Esophagus (tissue), 2 donors: ENCODE measurements around the gene FERMT2. TPM values are rescaled to one million over a fixed set of nuclear protein-coding genes. Genes with fewer than 3 reads are reported as not detected.

Experiments
- H3K27ac ChIP-seq, 2 donors: one replicate each; pipeline ENCODE4 v1.5.1; 2013; ENCODE audit warnings: low read depth in 2 of 2, mild to moderate bottlenecking in 2 of 2, inconsistent platforms in 1 of 2, low read length in 1 of 2, moderate library complexity in 1 of 2
- H3K27me3 ChIP-seq, 2 donors: one replicate each; pipeline ENCODE4 v1.6.1; 2013; ENCODE audit warnings: low read length in 2 of 2, control low read depth in 1 of 2, mild to moderate bottlenecking in 1 of 2; ENCODE audit not compliant: insufficient read depth in 2 of 2, control insufficient read depth in 1 of 2
- H3K36me3 ChIP-seq, 2 donors: one replicate each; pipeline ENCODE4 v1.6.1; 2013; ENCODE audit warnings: low read length in 1 of 2; ENCODE audit not compliant: control insufficient read depth in 2 of 2, insufficient read depth in 2 of 2
- H3K4me1 ChIP-seq, 2 donors: one replicate each; pipeline ENCODE4 v1.6.1; 2013; ENCODE audit warnings: low read length in 1 of 2; ENCODE audit not compliant: control insufficient read depth in 2 of 2, insufficient read depth in 2 of 2
- H3K4me3 ChIP-seq, 2 donors: one replicate each; pipeline ENCODE4 v1.5.1; 2013; ENCODE audit warnings: low read length in 2 of 2, mild to moderate bottlenecking in 2 of 2, low read depth in 1 of 2, moderate library complexity in 1 of 2
- H3K9me3 ChIP-seq, 2 donors: one replicate each; pipeline ENCODE4 v1.6.1; 2013; ENCODE audit warnings: mild to moderate bottlenecking in 2 of 2, low read depth in 1 of 2, low read length in 1 of 2, moderate library complexity in 1 of 2; ENCODE audit not compliant: control insufficient read depth in 2 of 2, insufficient read depth in 1 of 2
- WGBS, 2 donors: extraction: QIAGEN DNeasy Blood & Tissue Kit; methylation state at CpG; one replicate each; pipeline ENCODE4 v1.1.7; 2013; 5-methylcytosine and 5-hydroxymethylcytosine counted together
- polyA plus RNA-seq, 2 donors: library from polyadenylated mRNA; stranded (reverse); fragments of 200-250 nt; gene quantifications; one replicate each; pipeline ENCODE4 v1.2.3, GENCODE V29; 2013
- donor health status: healthy with polysubstance abuse.
- donor health status: Bipolar disorder and iron deficiency.

Gene FERMT2
- polyA plus RNA-seq, 2 donors = 6.5 to 21.5 TPM

DNA sequence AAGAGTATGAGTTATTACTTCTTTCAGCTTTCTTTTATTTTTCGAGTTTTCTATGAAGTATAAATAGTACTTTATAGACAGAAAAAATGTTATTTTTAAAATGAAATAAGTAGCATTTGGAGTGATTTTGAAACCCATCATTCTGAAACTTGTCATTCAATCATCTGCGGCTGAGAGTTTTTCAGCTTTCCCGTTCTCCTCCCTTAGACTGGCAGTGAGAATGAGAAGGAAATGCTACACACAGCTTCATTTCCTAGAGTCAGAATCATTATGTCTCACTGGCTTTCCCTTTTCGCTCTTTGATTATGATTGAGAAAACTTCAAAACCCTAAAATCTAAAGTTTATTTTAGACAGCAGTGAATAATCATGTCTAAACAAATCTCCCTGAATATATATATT is 125.8 kb downstream of the FERMT2 start:
- Histone ChIP-seq H3K9me3 (no peaks in the 10 kb centered on the region), H3K36me3 (no peaks in the 10 kb centered on the region), H3K27me3 (no peaks in the 10 kb centered on the region), H3K4me3 (no peak overlapping the region), H3K4me1 (no peaks in the 10 kb centered on the region), H3K27ac (no peak overlapping the region)
- WGBS, 2 donors = 61 to 63% methylated on average over 4 of the region's 4 CpGs

DNA sequence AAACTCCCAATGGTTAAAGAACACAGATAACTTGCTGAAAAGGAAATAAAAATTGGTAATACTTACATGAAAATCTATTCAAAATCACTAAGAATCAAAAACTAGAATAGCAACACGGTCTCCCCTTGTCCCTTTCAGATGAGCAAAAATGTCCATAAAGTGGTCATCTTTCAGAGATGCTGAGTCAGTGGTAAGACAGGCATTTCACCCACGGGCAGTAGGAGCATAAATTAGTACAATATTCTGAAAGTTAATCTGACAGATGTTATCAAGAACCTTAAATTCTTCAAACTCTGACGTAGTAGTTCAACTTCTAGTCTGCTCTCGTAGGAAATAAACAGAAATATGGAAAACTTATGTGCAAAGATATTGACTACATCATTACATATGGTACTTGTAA is 126.4 kb downstream of the FERMT2 start:
- H3K27ac ChIP-seq = no peak overlapping the region
- WGBS, 2 donors = 48 to 58% methylated on average over 4 of the region's 4 CpGs
- no peaks in the 10 kb centered on the region for H3K27me3 ChIP-seq
- no peaks in the 10 kb centered on the region for H3K9me3 ChIP-seq
- no peak overlapping the region for H3K4me3 ChIP-seq
- no peaks in the 10 kb centered on the region for H3K4me1 ChIP-seq
- no peaks in the 10 kb centered on the region for H3K36me3 ChIP-seq

DNA sequence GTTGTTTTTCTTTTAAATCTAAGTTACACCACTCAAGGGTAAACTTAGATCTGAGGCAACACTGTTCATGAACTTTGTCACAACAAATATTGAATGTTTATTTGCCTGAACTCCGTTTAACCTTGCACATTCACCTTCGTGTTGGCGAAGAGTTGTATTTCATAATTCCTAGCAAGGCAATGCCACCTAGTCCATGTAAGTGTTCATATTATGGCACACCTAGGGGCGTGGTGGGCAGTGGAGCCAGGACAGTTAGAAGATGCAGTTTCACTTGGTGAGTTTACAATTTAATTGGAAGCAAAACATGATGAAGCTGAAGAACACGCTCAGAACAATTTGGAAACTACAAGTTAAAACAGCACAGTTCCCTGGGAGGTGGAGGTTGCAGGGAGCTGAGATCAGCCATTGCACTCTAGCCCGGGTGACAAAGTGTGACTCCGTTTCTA is 129.0 kb downstream of the FERMT2 start:
- Histone ChIP-seq H3K27me3 (no peaks in the 10 kb centered on the region), H3K4me1 (no peaks in the 10 kb centered on the region), H3K4me3 (no peak overlapping the region), H3K27ac (no peak overlapping the region), H3K36me3 (no peaks in the 10 kb centered on the region), H3K9me3 (no peaks in the 10 kb centered on the region)
- 55 to 58% methylated on average over 7 of the region's 7 CpGs for WGBS, 2 donors

DNA sequence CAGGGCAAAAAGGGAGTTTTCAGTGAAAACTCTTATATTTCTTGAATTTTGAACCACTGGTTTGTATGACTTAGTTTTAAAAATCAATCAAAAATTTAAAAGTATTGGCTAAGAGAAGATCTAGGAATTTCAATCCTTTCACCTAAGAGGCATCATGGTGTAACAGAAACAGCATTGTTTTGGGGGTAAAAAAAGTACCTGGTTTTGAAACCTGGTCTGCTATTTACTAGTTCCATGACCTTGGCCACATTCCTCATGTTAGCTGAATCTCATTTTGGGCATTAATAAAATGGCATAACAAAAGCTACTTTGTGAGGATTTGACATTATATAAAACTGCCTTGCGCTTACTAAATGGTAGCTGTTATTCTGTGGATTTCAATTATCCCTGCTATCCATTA is 142.7 kb downstream of the FERMT2 start:
- 78 to 94% methylated on average over 1 of the region's 1 CpG for WGBS, 2 donors
- Histone ChIP-seq H3K27ac (no peak overlapping the region), H3K36me3 (no peaks in the 10 kb centered on the region), H3K9me3 (no peaks in the 10 kb centered on the region), H3K4me3 (no peak overlapping the region), H3K4me1 (no peaks in the 10 kb centered on the region), H3K27me3 (no peaks in the 10 kb centered on the region)

Other genes starting within 250 kb of the FERMT2 start
- 100 to 1,000 TPM in 1 of 2 donors, 10 to 100 TPM in 1; 77.5 to 110 TPM for gene PSMC6, start 243.8 kb downstream of the FERMT2 start, polyA plus RNA-seq
- gene STYX, start 220.9 kb downstream of the FERMT2 start, polyA plus RNA-seq = 1 to 10 TPM; 3.2 to 6.0 TPM
- gene GNPNAT1, start 159.4 kb downstream of the FERMT2 start, polyA plus RNA-seq = 1 to 10 TPM; 4.8 to 8.3 TPM
- gene DDHD1, start 202.3 kb upstream of the FERMT2 start, polyA plus RNA-seq = 1 to 10 TPM; 1.0 to 1.5 TPM